ENCODE measurements around the gene FBXW2.
"Not testable (repeated sequence)": the region's sequence is repeated elsewhere in the genome, so short reads cannot be mapped to it uniquely, and the experiment has no call there.

FBXW2 gene

DNA sequence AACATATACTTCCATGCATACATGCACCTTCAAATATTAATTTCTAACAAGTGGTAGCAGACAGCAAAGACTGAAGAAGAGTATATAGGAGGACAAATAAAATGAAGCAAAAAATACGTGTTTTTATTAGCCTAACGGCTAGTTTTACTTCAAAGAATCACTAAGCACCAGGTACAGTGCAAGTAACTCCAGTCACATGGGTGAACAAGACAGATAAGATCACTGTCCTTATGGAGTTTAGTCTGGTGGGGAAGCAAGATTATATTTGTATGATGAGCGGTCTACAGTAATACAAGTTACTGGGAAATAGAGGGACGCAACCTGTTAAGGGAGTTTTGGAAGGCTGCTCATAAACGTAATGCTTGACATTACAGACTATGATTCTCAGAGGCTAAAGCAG is 16.0 kb downstream of the FBXW2 start:
- DNase-seq = no peak

DNA sequence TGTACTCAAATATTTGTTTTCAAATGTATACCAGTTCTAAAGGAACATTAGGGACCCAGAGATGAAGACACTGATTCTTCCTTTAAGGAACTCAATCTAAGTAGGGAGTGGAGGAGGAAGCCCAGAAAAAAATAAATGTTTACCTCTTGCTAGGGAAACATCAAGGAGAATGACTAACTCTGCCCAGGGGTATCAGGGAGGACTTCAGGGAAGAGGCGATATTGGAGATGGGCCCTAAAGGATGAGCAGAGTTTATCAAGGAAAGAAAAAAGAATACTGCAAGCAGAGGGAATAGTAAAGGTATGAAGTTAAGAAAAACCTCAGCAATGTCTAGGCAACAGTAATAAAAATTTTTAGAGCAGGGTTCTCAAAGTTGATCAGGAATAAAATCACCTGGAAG is 16.4 kb downstream of the FBXW2 start:
- no peak for DNase-seq

DNA sequence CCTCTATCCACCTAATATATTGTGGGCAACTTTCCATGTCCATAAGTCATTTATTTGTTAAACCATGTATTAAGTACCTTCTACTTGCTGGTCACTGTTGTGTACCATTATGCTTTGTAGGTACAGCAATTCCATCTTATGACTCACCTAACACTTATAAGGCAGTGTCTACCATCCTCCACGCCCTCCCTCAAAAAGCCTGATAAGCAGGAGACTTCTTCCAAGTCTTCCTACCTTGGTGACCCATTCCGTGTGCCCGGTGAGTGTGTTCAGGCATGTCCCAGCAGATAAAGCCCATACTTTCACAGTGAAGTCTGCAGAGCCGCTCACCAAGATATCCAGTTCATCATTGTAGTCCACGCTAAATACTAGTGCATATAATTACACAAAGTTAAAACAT is 17.4 kb downstream of the FBXW2 start:
- DNase-seq = no peak

DNA sequence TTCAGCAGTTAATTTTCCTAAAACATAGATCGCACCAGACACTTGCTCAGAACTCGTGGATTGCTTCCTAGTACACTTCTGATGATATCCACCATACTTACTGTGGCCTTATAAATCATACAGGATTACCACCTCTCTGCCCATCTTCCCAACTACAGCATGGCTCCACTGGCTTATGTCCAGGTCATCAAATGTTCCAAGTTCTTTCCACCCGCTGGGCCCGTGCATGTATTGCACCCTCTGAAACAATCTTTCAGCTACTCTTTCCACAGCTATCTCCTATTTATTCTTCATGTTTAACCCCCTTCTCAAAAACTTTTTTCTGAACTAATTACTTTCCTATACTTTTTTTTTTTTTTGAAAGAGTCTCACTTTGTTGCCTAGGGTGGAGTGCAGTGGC is 18.5 kb downstream of the FBXW2 start:
- DNase-seq = no peak

DNA sequence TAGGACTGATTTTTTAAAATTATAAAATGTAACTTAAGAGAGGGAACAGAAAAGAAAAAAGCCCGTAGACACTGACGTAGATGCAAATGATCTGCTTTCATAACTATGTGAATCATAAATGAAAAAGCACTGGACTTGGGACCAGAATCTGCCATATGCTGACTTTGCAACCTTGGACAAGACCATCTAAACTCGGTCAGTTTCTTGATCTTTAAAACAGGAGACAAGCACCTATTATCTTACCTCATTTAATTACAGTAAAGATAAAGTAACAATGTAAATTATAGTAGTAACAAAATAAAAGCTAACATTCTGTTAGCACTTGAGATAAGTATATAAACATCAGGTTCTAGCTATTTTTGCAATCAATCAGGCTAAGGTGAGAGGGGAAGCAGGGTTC is 20.0 kb downstream of the FBXW2 start:
- DNase-seq = no peak

DNA sequence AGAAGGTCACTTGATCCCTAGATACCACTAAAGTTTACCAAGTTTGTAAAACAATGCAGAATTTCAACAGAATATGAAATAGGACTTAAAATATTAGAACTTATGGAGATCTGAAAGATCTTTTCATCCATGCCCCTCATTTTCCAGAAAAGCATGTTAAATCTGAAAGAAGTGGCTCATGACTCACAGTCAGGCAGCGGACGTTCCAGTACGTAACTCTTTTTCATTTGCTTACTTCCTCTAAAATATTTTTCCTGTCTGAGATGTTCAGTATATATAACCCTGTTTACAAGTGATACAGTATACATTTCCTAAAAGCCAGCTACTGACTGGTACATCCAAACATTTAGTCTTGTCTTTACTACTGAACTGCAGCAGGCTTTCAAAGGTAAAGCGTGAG is 22.3 kb downstream of the FBXW2 start:
- peak in 1 of 2 experiments; percentile 12 for DNase-seq

DNA sequence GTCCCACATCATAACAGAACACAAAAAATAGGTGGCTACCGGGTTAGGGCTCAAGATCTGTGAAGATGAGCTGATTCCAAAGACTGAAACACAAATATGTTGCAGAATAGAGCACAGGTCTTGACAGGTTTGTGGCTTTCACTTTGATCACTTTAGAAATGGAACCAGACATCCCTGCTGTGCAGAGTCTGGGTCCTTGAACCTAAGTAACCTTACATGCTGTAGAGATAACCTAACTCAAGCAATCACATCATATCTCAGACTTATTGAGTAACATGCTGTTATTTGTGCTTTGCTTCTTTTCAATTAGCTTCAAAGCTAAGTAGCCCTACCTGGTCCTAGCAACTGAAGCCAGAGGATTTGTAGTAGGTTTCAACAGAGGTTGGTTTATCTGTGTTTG is 24.3 kb downstream of the FBXW2 start:
- DNase-seq = no peak

DNA sequence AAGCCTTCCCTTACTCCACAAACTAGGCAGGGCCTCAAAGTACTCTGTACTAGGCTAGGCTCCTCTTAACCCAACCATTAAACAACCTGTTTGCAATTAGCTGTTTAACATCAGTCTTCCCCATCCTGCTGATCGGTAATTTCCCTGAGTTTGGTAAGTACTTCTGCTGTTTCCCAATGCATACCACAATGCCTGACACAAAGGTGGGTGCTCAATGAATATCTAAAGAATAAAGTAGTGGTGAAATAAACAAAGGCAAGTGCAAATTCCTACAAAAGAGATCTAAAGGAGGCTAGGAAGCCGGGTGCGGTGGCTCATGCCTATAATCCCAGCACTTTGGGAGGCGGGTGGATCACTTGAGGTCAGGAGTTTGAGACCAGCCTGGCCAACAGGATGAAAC is 25.0 kb downstream of the FBXW2 start:
- no peak for DNase-seq

DNA sequence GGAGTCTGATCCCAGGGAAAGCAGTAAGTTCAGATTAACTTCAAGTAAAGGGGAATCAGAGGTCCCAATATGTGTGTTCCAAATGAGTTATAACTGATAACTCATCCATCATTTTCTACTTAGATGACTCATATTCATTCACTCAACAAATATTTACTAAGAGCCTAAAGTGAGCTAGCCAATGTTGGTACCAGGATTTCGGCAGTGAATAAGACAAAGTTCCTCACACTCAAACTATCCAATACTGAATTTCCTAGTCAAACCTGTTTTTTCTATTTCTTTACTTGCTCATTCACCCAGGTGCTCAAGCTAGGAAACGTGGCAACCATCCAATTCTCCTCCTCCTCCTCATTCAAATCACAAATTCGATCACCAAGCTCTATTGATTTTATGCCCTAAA is 25.8 kb downstream of the FBXW2 start:
- DNase-seq = no peak

DNA sequence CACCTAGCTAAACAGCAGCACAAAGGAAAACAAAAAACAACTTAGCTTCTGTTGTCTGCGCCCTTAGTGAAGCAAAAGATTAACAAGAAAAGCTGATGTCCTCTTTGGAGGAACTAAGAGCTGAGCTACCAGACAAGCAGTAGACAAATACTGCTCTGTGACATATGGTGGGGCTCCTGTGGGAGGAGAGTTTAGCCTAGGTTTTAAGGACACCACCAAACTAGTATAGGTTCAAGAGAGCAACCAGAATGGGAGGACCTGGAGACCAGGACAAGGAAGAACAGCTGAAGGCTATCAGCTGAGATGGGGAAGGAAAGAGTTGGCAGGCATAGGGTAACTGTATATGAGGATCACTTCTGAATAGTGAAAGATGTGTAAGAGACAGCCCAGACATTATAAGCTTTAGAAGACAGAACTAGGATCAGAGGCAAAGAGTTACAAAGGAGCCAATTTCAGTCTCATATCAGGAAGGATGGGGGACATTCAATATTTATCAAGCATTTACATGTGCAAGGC is 27.2 kb downstream of the FBXW2 start:
- no peak for DNase-seq

DNA sequence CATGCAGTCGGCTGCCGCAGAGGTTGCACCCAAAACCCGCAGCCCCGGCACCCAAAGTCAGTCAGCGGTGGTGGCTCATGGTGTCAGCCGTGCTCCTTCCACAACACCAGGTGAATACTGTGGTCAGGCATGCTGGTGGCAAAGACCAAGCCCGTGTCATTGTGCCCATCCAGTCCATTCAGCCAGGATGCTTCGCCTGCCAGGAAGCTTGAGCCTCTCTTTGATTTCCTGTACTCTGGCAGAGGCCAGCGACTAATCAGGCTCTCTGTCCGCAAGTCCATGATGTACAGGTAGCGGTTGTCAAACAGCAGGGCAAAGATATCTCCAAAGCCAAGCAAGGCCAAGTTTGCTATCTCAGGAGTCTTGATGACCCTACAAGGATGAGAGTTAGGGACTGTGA is 28.7 kb downstream of the FBXW2 start:
- no peak for DNase-seq

DNA sequence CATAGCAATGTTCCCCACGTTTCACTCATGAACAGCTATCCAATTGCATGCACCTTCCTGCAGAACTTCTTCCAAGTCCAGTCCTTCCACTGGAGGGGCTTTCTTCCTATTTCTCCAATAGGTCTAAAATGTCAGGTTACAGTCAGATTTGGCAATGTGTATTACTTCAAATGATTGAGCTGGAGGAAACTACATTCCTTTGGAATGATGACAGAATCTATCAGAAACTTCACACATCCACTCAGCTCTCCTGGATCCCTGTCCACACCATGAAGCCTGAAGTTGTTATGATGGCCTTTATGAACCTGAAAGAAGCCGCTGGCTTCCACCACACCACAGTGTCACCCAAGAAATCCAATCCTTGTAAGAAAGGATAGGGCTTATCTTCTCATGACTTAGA is 32.2 kb downstream of the FBXW2 start:
- DNase-seq = no peak

DNA sequence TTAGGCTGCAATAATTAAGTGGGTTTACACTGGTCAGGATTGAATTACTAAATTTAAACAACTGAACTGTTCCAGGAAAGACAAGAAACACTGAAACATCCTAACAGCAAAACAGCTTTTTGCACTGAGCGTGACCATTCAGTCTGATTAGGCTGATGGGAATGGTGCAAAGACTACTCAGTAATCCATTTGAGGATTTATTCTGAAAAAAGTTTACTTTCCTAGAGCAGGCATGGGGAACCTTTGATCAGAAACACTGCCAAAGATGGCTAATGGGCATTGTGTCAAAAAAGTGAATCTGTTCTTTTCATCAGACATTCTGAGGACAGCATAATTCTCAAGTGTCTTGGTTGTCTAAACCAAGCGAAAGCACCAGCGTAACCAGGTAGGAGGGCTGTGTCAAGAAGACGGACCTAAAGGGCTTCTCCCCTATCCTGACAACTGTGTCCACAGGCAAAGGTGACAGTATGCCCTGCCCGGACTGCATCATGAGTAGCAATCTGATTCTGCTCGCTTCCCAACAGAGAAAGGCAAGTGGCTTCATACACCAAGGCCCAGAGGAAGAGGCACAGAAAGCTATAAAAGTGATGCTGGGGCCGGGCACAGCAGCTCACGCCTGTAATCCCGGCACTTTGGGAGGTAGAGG is 33.3 kb downstream of the FBXW2 start:
- no peak for DNase-seq

DNA sequence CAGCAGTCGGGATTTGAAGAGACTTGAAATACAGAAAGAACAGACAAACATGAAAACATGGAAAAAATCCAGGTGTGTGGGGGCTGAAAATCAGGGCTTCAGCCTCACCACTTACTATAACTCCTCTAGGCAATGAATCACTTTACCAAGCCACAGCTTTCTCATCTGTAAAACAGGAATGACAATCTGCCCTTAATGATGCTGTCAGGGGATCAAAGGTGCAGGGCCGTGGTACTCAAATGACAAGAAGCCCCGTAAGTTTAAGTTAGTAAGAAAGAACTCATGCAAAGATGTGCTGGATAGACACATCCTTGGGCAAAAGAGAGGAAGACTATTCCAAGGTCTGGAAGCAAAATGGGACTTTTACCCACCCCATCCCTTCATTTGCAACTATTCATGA is 34.7 kb downstream of the FBXW2 start:
- no peak for DNase-seq

DNA sequence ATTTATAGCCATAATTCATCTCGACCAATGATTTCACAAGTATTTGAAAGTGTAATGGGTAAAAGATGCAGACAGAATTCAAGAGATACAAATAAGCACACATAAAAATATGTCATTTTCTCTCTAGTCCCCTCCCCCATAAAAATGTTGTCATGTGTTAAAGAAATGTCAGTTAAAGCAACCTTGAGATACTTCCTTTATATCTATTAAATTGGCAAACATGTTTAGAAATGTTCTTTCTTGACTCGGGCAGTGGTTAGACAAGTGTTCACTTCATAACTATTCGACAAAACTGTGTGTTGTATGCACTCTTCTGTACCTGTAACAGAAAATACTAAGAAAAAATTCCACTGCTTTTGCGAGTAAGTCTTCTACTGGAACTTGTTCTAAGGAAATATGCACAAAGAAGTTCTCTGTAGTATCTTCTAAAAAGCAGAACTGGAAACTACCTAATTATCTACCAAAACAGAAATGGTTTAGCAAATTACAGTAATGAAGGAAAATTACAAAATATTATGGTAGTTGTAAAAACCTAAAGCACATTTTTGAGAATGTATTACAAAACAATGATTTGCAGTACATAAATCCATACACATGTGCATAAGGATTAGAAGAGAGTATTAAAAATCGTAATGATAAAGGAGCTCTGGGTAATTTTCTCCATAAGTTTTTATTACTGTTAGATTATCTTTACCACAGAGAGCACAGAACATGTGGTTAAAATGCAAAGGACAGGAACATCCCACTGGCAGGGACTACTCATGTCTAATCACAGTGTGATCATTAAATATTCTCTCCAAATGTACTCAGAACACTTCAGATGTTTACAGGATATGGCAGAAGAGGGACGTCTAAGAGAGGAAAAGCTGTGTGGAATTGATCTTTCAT is 35.9 kb downstream of the FBXW2 start:
- DNase-seq = peak in 1 of 2 experiments; percentile 47

DNA sequence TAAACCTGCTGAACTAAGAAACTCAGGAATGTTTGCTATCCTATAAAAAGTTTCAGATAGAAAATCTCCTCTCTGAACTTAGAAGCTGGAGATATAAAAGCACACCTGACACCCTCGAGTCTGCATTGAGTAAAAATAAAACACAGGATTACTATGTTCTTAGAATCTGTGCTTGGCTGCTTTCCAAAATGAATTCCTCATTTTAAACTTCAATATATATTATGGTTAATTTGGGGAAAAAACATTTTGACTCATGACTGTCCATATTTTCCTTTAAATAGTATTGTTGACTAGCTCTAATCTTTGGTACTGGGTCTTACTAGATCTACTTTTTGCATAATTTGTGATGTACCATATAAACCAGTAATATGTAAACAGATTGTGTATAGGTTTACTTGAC is 36.7 kb downstream of the FBXW2 start:
- DNase-seq = no peak

DNA sequence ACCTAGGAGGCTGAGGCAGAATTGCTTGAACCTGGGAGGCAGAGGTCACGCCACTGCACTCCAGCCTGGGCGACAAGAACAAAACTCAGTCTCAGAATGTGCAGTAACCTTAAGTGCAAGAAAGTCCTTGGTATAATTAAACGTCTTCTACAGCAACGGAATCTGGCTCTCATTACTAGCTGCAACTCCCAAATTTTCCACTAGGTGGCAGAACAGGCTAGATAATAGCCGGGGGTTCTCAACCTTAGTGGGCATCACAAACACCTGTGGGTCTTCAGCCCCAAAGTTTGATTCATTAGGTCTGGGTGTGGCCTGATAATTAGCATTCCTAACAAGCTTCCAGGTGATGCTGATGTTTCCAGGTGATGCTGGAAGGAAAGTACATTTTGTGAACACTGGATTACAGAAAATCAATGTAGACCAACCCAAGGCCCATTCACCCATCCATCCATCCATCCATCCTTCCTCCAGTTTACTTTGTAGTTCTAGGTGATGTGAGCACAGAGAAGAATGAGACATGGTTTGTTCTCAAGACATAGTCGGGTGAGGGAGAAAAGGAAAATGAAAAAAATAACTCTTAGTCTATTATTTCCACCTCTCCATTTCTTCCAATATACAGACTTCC is 37.3 kb downstream of the FBXW2 start:
- peak; percentile 48 to 70 for DNase-seq

DNA sequence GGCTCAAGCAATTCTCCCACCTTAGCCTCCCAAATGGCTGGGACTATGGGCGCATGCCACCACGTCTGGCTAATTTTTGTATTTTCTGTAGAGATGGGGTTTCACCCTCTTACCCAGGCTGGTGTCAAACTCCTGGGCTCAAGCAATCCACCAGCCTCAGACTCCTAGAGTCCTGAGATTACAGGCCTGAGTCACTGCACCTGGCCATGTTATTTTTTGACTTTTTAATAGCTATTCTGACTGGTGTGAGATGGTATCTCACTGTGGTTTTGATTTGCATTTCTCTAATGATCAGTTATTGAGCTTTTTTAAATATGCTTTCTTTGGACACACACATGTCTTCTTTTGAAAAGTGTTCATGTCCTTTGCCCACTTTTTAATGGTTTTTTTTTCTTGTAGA is 38.2 kb downstream of the FBXW2 start:
- DNase-seq = no peak

DNA sequence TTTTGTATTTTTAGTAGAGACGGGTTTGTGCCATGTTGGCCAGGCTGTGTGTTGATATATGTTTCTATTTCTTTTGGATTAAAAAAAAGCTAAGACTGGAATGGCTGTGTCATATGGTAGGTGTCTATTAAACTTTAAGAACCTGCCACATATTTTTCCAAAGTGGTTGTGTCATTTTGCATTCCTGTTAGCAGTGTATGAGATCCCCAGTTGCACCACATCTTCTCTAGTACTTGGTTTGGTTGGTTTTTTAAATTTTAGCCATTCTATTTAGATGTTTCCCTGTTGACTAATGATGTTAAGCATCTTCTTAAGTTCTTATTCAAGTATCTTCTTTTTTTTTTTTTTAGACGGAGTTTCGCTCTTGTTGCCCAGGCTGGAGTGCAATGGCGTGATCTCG is 42.8 kb downstream of the FBXW2 start:
- no peak for DNase-seq

DNA sequence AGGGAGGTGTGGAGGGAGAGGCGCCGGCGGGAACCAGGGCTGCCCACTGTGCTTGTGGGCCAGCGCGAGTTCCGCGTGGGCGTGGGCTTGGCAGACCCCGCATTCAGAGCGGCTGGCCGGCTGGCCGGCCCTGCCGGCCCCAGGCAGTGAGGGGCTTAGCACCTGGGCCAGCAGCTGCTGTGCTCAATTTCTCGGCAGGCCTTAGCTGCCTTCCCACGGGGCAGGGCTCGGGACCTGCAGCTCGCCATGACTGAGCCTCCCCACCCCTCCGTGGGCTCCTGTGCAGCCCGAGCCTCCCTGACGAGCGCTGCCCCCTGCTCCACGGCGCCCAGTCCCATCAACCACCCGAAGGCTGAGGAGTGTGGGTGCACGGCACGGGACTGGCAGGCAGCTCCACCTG is 46.9 kb downstream of the FBXW2 start:
- DNase-seq = not testable (repeated sequence)

DNA sequence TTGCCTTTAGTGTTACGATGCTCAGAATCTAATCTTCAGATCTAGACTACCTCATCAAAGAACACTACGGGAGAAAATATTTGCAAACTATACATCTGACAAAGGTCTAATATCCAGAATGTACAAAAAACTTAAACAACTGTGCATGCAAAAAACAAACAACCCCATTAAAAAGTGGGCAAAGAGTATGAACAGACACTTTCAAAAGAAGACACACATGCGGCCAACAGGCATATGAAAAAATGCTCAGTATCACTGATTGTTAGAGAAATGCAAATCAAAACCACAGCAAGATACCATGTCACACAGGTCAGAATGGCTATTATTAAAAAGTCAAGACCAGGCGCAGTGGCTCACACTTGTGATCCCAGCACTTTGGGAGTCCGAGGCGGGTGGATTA is 47.9 kb downstream of the FBXW2 start:
- DNase-seq = no peak

DNA sequence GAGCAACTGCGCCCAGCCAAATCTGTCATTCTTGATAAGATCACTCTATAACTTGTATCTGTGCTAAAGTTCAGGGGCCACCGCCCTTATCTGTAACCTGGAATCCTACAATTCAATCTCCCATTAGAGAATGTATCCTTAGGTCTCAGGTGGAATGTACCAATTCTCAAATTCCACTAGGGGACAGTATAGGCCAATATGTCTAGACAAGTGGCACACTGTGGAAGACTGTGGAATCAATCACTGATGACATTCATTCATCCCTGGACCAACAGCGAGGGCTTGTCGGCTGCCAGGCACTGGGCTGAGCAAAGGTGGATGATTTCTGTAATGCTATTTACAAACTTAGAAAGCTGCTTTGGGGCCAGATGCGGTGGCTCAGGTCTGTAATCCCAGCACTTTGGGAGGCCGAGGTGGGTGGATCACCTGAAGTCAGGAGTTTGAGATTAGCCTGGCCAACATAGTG is 50.2 kb downstream of the FBXW2 start:
- peak; percentile 65 to 69 for DNase-seq

DNA sequence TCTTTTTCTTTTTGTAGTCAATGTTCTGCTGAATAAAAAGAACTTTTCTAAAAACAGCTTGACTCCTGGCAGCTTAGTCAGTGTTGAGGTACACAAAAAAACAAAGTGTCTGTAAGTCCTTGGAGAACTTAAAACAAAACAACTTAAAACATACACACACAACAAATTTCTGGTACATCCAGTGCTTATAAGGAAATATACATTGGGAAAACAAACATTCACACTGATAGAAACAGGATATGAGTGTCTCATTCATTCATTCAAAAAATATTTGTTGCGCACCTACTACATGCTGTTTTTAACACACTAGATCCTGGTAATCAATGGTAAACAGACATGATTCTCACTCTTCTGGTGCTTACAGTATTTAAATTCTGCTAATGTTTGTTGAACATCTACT is 51.5 kb downstream of the FBXW2 start:
- no peak for DNase-seq

DNA sequence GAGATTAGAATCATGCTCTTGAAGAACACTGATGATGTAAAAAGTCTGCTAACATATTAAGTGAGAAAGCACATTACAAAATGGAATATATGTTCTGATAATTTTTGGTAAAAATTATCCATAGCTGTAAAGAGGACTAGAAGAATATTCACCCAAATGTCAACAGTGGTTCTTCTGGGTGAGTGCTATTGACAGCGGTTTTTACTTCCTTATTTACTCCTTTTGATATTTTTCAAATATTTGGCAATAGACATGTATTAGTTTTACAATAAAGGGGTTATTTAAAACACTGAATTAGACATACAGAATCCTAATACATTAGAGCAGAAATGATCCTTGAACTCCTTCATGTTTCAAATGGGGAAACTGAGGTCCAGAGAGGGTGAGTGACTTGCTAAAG is 52.0 kb downstream of the FBXW2 start:
- no peak for DNase-seq
